Germinal center (tissue), 1 donor: ENCODE data around the gene ZNF438.

Experiments used
- DNase-seq: peaks from one replicate; pipeline ENCODE4 v3.0.0; 2012; ENCODE audit warnings: mixed read lengths, low spot score

Gene ZNF438

DNA sequence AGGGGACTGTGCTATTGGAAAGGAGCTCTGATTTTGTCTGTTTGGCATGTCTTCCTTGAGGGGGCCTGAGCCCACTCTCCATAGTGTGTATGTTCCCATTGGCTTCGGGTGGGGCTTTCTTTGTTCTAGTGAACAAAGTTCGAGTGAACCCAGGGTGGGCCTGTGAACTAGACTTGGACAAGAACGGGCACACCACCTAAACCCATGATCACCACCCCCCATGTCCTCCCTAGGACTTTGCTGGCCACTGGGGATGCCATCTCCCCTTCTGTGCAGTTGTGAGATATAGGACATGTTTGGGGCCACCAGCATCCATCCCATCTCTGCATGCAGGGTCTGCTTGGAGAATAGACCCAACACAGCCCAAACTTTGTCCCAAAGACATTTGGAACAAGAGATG lies 206.6 kb downstream of the ZNF438 start:
- no peak for DNase-seq

GRCh38 chr10:30823651-30824050 lies 208.0 kb downstream of the ZNF438 start:
- DNase-seq = no peak

DNA sequence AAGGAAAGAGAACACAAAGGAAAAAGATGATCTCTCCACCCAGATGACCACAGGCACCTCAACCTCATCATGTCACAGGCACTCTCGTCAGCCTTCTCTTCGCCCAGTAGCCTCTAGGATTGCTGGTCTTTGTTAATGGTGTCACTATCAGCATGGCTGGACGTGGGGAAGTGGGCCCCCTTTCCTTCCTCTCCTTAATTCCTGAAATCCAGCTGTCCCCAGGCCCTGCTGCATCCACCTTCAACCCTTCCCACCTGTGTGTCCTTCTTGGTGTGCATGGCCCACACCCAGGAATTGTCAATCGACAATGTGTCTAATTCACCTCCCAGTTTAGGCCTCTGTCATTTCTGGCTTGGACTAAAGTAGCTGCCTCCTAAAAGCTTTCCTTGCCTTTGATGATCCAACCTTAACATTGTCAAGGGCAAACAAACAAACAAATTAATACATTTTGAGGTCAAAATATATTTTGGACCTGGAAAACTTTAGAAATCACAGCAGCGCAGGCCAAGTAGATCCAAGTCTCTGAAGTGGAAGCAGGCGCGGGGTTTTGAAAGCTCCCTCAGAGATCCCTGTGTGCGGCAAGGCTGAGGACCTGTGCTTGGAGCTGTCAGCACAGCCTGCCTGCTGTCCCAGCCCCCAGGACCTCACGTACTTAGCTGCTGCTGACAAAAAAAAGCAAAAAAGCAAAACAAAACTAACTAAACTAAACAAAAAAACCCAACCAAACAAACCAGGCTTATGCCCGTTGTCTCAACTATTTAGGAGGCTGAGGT lies 208.8 kb downstream of the ZNF438 start:
- no peak for DNase-seq

- no peak for DNase-seq
These were observed 209.5 kb downstream of the ZNF438 start for GRCh38 chr10:30821994-30822692.

DNA sequence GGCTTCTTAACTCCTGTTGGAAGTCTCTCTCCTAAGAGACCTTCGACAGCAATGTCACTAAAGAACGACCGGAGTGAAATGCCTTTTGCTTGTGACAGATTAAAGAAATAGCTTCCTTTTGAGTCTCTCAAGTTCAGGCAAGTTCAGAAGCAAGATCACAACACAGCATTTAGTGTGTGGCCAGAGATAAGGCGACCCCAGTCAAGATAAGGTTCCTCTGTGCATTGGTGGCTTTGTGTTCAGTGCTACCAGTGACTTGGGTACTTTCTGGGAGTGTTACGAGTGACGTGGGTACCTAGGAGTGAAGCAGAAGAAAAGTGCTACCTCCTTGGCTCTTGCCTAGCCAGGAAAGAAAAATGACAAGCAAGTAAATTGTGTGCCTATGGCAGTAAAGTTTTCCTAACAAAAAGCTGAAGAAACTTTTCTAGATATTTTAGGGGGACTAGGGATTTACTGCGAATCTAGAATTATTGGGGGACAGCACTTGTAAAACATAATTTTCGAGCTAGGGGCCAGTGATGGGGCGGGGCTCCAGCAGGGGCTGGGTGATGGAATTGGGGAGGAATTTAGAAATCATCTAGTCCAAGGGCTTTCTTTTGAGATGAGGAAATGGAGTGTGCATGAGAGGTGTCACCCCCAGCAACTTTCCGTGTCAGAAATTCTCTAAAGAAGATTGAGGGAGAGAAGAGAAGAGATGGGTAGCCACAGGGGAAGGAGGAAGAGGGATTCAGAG lies 210.2 kb downstream of the ZNF438 start:
- DNase-seq = no peak

DNA sequence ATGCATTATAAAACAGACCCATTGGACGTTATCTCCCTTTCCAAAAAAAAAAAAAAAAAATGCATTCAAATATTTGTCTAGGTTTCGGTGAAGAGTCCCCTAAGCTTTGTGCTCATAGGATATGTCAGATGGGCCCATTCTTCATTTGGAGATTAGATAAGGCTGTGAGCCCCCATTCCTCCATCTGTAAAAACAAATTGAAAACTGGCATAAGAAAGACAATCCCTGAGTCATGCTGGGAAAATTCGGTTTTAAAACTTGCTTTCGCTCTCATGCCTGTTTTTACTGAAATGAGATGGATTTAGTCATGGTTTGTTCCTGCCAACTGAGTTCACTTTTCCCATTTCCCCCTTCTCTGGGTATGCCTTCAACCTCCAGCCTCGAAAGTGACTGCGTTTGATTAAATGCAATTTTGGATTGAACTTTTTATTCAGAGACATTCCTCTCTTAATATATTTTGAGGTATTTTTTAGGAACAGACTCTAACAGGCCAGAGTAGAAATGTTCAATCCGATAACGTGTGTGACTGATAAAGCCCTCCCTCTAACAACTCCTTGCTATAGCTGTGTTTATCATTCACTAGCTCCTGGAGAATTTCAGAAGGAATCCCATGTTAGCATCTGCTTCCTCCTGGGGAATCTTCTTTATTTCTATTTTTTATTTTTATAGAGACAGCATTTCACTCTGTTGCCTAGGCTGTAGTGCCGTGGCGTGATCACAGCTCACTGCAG lies 211.2 kb downstream of the ZNF438 start:
- DNase-seq = no peak

- no peak for DNase-seq
These were observed 212.1 kb downstream of the ZNF438 start for GRCh38 chr10:30819341-30820181.

DNA sequence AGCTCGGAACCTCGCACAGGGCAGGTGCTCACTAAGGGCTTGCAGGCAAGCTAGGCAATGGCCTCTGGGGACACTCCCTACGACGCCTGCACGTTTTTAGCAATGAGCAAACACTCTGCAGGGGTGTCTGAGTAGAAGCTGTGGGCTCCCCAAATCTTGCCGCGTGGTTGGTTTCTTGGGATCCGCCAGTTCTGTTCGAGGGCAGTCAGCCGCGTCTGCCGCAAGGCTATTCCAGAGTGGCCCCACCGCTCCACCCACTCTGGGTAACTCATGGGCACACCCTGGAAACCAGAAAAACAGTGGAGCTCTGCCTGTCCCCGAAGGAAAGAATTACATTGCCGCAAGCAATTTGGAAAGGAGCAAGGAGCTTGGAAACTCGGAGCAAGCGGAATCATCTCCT lies 212.8 kb downstream of the ZNF438 start:
- no peak for DNase-seq

DNA sequence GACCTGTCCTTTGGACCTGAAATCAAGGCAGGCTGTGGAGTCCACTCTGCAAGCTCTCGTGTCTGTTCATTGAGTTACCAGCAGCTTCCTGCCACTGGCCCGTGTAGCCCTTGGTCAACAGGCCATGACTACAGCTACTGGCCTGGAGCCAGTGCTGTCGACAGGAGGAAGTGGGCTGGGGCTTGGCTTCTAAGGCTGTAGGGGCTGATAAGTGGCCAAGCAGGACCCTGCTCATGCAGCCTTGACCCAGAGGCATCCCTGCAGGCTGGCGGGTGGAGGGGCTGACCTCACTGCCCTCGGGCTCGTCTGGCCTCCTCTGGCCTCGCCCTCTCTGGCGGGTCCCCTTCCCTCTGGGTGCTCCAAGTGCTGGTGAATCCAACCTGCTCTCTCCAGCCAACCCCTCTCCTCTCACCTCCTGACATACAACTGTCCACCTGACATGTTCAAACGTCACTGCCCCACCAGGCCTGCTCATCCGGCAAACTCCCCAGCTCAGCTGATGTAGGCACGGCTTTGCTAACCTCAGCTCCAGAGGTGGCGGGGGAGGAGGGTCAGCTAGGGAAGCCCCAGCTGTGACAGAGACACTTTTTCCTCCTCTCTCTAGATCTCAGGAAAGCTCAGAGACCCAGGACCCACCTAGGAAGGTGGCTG lies 213.5 kb downstream of the ZNF438 start:
- DNase-seq = no peak

DNA sequence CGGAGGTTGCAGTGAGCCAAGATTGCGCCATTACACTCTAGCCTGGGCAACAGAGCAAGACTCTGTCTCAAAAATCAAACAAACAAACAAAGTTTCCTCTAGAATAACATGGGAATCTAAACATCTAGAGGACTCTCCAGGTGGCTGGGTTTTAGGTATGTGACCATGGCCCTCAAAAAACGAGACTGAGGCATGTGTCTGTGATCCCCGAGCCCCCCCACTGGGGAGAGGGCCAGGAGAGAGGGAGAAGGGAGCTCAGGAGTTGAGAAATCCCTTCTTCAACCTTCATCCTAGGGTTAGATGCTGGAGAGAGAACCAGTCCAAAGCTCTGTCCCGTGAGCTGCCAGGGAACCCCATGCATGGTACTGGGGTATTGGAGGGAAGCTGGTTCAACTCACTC lies 214.1 kb downstream of the ZNF438 start:
- no peak for DNase-seq

- no peak for DNase-seq
These were observed 214.9 kb downstream of the ZNF438 start for GRCh38 chr10:30816820-30817171.

DNA sequence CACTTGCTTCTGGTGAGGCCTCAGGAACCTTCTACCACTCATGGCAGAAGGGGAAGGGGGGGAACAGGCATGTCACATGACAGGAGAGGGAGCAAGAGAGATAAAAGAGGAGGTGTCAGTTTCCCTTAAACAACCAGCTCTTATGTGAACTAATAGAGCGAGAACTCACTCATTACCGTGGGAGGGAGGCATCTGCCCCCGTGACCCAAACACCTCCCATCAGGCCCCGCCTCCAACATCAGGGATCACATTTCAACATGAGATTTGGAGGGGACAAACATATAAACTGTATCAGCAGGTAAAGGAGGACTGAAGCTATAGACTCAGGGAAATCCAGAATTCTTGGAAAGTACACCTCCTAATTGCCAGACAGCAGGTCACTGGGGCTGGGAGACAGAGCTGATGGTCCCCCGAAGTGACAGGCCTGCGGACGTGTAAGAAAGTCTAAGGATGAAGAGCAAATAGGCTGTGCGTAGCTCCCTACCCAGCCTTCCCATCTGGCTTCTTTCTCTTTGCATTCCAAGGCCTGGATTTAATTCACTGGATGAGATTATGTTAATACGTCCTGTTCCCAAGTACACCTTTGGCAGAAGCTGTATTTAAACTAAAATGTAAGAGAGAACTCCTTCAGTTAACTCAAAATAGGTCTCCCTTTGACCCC lies 215.4 kb downstream of the ZNF438 start:
- no peak for DNase-seq

- DNase-seq = no peak
These were observed 217.7 kb downstream of the ZNF438 start for GRCh38 chr10:30813872-30814481.

DNA sequence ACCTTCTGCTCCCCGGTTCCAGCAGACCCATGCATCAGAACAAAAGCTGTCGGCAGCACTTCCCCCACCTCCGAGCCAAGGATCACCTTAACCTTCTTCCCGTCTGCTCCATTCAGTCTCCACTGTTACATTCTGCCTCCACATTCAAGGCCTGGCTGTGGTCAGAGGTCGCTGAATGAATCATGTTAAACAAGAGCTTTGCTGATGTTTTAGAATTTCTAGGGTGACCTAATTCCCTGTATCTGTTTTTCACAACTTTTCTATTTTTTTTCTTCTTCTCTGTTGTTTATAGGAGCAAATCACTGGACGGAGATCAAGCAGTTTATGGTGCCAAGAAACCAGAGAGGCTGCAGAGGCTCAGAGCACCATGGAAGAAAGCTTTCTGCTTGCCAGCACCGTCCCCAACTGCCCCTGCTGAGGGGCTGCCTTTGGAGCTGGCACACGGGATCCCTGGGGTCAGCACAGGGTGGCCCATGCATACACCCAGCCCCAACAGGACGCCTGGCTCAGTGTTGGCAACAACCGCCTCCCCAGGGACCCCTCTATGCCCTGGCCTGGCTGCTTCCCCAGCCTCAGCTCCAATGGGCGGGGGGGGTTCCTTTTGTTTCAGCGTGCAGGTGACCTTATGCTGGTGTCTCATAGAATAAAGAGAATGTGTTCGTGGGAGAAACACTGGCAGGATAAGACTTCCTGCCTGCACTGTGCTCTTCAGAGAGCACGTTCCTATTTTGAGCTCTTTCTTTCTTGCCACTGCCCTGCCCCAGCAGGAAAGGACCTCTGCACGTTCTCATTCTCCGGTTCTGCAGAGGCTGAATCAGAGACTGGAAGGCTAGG lies 219.4 kb downstream of the ZNF438 start:
- no peak for DNase-seq

GRCh38 chr10:30811276-30812017 lies 220.2 kb downstream of the ZNF438 start:
- DNase-seq = no peak

DNA sequence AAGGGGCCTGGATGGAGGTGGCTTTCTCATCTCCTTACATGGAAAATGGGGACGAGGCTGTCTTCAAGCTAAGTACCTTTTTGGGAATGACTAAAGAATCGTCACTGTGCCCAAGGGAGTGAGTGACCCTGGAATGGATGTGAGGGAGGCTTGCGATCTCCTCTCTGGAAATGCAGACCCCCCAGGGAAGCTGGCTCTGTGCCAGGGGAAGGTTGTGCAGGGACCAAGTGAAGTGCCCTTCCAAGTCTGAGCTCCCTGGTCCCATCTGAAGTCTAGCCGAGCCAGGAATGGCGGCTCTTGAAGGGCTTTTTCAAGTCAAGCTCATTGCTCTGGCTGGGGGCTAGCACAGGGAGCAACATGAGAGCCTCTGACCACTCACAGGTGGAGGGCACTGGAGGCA lies 221.2 kb downstream of the ZNF438 start:
- DNase-seq = no peak

GRCh38 chr10:30806850-30807249 lies 224.8 kb downstream of the ZNF438 start:
- DNase-seq = no peak

DNA sequence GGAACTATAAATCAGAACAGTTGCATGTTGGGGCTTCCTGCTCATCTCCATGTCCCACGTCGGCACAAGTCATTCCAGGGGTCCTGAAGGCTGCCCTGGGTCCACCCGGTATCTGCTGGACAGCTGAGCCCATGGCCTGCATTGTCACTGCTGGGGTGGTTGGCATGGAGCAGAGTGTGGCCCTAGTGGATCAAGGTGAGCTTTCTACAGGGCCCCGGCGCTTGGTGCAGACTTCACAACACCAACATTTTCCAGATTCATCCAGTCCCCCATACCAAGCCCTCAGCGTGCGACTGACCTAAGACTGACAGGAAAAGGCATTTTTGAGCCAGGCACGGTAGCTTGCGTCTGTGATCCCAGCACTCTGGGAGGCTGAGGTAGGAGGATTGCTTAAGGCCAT lies 226.6 kb downstream of the ZNF438 start:
- DNase-seq = no peak
